HG02885 (cell line): ENCODE results near the gene RFX6.
"Not testable (repeated sequence)": the region's sequence is repeated elsewhere in the genome, so short reads cannot be mapped to it uniquely, and the experiment has no call there.

ENCODE experiments used
- ATAC-seq: cut with Tn5 transposase; IDR thresholded peaks from one replicate; pipeline ENCODE4 v1.9.1; 2021; ENCODE audit warnings: mild to moderate bottlenecking; ENCODE audit not compliant: unreplicated experiment, poor library complexity

RFX6 gene, protein sequence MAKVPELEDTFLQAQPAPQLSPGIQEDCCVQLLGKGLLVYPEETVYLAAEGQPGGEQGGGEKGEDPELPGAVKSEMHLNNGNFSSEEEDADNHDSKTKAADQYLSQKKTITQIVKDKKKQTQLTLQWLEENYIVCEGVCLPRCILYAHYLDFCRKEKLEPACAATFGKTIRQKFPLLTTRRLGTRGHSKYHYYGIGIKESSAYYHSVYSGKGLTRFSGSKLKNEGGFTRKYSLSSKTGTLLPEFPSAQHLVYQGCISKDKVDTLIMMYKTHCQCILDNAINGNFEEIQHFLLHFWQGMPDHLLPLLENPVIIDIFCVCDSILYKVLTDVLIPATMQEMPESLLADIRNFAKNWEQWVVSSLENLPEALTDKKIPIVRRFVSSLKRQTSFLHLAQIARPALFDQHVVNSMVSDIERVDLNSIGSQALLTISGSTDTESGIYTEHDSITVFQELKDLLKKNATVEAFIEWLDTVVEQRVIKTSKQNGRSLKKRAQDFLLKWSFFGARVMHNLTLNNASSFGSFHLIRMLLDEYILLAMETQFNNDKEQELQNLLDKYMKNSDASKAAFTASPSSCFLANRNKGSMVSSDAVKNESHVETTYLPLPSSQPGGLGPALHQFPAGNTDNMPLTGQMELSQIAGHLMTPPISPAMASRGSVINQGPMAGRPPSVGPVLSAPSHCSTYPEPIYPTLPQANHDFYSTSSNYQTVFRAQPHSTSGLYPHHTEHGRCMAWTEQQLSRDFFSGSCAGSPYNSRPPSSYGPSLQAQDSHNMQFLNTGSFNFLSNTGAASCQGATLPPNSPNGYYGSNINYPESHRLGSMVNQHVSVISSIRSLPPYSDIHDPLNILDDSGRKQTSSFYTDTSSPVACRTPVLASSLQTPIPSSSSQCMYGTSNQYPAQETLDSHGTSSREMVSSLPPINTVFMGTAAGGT

DNA sequence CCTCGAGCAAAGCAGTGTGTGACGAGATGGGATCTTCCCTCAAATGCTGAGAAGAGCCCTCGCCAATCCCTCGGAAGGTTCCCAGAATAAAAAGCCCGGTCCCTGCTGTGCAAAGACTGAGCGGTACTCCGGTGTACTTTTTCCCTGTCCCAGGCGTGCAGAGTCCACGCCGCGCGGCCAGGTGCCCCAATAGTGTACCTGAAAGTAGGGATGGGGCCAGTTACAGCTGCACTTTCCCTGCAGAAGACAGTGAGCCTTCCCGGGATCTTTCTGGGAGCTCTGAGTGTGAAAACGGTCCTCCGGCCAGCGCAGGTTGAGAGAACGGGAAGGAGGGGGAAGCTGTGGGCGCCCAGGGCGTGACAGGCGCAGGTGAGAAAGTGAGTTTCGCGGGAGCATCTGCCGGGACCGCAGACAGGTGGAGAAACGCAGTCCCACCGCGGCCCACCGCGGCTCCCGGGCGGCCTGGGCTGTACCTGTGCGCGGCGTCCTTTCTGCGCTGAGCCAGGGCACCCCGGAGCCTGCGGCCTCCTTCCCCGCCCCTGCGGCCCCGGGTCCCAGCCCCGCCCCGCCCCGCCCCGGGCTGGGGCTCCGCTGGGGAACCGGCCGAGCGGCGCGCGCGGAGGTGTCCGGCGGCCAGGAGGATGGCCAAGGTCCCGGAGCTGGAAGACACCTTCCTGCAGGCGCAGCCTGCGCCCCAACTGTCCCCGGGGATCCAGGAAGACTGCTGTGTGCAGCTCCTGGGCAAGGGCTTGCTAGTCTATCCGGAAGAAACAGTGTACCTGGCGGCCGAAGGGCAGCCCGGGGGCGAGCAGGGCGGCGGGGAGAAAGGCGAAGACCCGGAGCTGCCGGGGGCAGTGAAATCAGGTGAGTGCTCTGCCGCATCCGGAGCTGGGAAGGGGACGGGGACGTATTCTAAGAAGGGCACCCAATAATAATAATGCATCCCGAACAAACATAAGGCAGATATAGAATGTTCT is at the start of gene RFX6:
RFX6 (plus strand) TSS at position 608 of the 977 bp plus-strand sequence; CDS start at position 642, 34 bp downstream.
- ATAC-seq = no peak

- ATAC-seq = no peak
Observed at GRCh38 chr6:116827561-116828240, 49.3 kb upstream of the RFX6 start.

DNA sequence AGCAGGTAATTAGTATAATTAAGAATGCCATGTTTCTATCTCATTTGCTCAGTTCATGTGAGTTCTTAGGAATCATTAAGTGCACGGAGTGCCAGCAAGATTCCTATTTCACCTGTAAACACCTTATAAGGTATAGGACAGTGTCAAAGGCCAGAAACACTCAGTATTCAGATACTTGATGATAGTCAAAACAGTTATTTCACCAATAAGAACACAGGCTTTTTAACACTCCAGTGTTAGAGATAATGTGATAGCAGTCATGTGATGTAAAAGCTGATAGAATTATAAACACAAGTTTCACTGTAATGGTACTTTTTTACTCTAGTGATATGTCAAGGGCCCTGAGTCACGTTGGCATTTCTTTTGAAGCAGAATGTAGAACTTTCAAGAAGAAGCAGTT is 48.1 kb upstream of the RFX6 start, which contains the start of gene GPRC6A:
GPRC6A (minus strand) TSS at position 101 of the 400 bp plus-strand sequence; CDS start at position 31, 70 bp downstream.
- no peak for ATAC-seq

DNA sequence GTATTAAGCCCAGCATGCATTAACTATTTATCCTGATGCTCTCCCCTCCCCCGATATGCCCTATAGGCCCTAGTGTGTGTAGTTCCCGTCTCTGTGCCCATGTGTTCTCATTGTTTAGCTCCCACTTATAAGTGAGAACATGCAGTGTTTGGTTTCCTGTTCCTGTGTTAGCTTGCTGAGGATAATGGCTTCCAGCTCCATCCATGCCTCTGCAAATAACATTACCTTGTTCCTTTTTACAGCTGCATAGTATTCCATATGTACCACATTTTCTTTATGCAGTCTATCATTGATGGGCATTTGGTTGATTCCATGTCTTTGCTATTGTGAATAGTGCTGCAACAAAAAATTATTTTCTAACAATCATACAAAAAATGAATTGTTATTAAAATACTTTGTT is 42.5 kb upstream of the RFX6 start:
- ATAC-seq = not testable (repeated sequence)

DNA sequence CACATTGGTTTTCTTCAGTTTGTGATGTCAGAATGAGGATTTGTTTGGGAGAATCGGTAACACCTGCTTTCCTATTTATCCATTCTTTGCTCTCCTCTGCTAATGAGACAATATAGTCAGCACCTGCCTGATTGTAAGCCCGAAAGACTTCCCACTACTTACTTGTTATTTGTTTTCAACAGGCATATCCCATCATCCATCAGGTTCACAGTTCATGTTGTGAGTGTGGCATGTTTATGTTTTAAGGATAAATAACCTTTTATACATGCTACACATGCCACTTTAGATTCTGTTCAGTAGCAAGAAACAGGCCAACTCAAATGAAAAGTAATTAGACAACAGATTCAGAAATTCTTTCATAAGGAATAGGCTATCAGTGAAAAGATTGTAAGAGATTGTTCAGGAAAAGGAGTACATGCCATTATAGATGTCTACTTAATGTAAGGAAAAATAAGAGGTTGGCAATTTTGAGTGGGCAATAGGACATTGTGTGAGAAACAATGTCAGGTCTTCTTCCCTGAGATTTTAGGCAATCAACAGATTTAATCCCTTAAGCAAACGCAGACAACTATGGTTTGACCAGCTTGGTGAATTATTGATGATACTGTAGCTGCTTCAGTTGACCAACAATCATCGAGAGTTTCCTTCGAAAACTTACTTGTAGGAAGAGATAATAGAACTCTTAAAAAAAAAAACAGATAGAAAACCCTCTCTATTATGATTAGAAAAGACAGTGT is 40.3 kb upstream of the RFX6 start:
- no peak for ATAC-seq

DNA sequence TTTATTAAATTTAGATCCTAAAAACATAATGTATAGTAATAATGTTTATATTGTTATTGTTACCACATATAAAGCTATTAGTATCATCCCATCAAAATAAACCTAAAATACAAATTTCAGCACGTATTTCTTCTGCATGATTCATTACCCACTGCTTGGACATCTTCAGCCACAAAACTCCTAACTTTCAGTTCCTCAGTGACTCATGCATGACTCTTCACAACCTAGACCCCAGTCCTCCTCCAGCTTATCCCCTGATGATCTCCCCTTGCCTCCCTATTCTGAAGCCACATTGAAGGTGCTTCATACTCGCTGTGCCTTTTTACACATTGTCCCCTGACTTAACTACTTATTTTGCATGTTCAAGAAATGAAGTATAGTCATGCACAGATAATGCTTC is 37.0 kb upstream of the RFX6 start:
- ATAC-seq = no peak

GRCh38 chr6:116842459-116842858 is 34.6 kb upstream of the RFX6 start:
- ATAC-seq = no peak

- ATAC-seq = peak; percentile 73
Observed at GRCh38 chr6:116847227-116847626, 29.8 kb upstream of the RFX6 start.

- no peak for ATAC-seq
Observed at GRCh38 chr6:116858060-116858459, 19.0 kb upstream of the RFX6 start.

DNA sequence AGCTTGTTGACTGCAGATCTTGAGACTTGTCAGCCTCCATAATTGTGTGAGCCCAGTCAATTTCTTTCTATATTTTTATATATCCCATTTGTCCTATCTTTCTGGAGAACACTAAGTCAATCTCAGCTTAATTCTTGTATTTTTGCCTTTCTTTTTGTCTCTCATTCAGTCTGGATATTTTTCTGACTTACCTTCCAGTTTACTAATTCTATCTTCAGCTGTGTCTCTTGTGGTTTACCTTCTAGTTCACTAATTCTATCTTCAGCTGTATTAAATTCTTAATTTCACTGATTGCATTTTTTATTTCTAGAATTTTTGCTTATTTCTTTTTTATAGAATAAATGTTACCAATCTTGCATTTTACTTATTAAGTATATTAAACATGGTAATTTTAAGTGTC is 17.8 kb upstream of the RFX6 start:
- no peak for ATAC-seq

DNA sequence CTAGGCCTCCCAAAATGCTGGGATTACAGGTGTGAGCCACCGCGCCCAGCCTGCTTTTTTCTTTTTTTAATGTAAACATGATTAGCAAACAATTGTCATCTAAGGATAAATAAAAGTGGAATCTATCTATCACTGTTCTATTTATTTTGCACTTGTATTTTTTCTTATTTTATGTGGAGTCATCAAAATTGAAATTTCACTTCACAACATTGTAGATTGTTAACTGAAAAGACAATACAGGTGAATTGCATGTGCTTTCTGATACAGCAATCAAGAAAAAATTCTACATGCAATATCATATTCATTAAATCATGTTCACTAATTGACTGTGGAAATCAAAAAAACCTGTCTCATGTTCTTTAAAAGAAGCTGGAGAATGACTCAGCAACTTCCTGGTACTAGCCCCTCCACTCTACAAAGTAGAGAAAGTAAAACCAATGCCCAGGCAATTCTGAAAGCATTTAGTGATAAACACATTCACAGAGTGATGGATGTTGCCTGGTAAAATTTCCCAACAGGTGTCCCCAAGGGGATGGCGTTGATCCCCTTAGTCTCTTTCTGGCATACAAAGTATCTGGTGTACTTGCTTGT is 10.7 kb upstream of the RFX6 start:
- peak; percentile 56 for ATAC-seq

- no peak for ATAC-seq
Observed at GRCh38 chr6:116872771-116873170, 4.3 kb upstream of the RFX6 start.

GRCh38 chr6:116876107-116876506 is 935 bp upstream of the RFX6 start:
- ATAC-seq = no peak

- no peak for ATAC-seq
Observed at GRCh38 chr6:116877743-116878142, 701 bp downstream of the RFX6 start.

DNA sequence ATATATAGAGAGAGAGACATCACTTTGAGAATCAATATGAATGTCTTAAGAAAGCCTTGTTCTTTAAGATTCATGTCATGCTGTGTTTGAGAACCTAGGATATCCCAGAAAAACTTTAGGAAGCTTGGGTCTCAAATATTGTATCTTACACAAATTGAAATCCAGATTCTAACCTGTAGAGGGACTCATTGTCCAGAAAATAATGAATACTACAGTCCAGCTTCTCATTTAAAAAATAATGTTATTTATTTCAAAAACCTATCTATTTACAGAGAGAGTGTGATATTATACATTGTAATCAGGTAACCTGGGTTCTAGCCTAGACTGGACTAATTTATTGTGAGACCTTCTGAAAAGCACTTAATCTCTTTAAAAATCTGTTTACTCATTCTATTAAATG is 4.2 kb downstream of the RFX6 start:
- ATAC-seq = no peak

- no peak for ATAC-seq
Observed at GRCh38 chr6:116883005-116883404, 6.0 kb downstream of the RFX6 start.

- ATAC-seq = no peak
Observed at GRCh38 chr6:116884530-116884929, 7.5 kb downstream of the RFX6 start.

DNA sequence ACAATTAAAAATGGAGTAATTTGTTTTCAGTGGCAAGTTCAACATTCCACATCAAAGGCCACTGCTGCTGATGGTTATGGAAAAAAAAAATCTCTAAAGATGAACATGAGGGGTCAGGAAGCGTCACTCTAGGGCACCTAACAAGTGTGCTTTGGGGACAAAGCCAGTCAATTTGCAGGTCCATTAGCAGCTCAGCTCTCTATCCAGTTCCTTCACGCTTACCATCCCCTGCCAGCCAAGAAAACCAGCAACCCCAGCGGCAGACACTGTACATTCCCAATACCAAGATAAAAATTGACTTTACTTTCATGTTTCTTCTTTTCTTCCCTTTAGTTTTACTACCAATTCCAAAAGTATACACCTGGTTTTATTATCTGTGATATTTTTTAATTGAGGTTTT is 10.1 kb downstream of the RFX6 start:
- ATAC-seq = no peak
